H1 (cell line): ENCODE results near the gene MAPK1.

Source experiments
- BCL11A ChIP-seq, 2 experiments: IDR thresholded peaks; one replicate each; pipeline ENCODE4 v1.6.1; 2011; ENCODE audit warnings: low read depth in 2 of 2, low read length in 2 of 2, mild to moderate bottlenecking in 2 of 2
- EGR1 ChIP-seq: IDR thresholded peaks from 2 replicates; pipeline ENCODE4 v1.6.1; 2011; ENCODE audit warnings: low read depth, low read length, borderline replicate concordance
- EP300 ChIP-seq, 2 experiments: IDR thresholded peaks; 1 replicate in 1 of 2; 2 replicates in 1 of 2; pipeline ENCODE4 v1.6.1; 2011 to 2012; ENCODE audit warnings: low read depth in 2 of 2, low read length in 2 of 2, mild to moderate bottlenecking in 2 of 2, borderline replicate concordance in 1 of 2, inconsistent platforms in 1 of 2, moderate library complexity in 1 of 2
- EZH2 ChIP-seq: fragments of 200-600 bp; sonication (generic); IDR thresholded peaks from 2 replicates; pipeline ENCODE4 v1.7.1; 2012; ENCODE audit warnings: low read depth, mild to moderate bottlenecking, moderate library complexity, low read length, inconsistent platforms; ENCODE audit not compliant: severe bottlenecking
- MAFK ChIP-seq: IDR thresholded peaks from 2 replicates; pipeline ENCODE4 v1.6.1; 2012; ENCODE audit warnings: low read depth, mild to moderate bottlenecking, improper control_type of control experiment, low read length
- POLR2A ChIP-seq, 2 experiments: IDR thresholded peaks; 1 replicate in 1 of 2; 2 replicates in 1 of 2; pipeline ENCODE4 v1.6.1; 2011; ENCODE audit warnings: low read depth in 2 of 2, low read length in 2 of 2, mild to moderate bottlenecking in 2 of 2; ENCODE audit errors: control extremely low read depth in 1 of 2
- SIN3A ChIP-seq, 2 experiments: IDR thresholded peaks in 1 of 2; conservative IDR thresholded peaks in 1 of 2; 2 replicates each; pipeline ENCODE4 v1.6.1; 2011 to 2012; ENCODE audit warnings: low read length in 2 of 2, improper control_type of control experiment in 1 of 2, low read depth in 1 of 2, mild to moderate bottlenecking in 1 of 2
- SUZ12 ChIP-seq: fragments of 200-600 bp; sonication (generic); IDR thresholded peaks from 2 replicates; pipeline ENCODE4 v1.6.1; 2012; ENCODE audit warnings: mild to moderate bottlenecking, inconsistent platforms, low read length, moderate library complexity, mixed read lengths
- TAF1 ChIP-seq: IDR thresholded peaks from 2 replicates; pipeline ENCODE4 v1.6.1; 2011; ENCODE audit warnings: mild to moderate bottlenecking, low read depth, low read length
- TEAD4 ChIP-seq: IDR thresholded peaks from 2 replicates; pipeline ENCODE4 v1.6.1; 2012; ENCODE audit warnings: low read depth, low read length, inconsistent platforms, mixed read lengths
- USF2 ChIP-seq: IDR thresholded peaks from 2 replicates; pipeline ENCODE4 v1.6.1; 2011; ENCODE audit warnings: low read length, improper control_type of control experiment
- YY1 ChIP-seq: IDR thresholded peaks from 2 replicates; pipeline ENCODE4 v1.6.1; 2011; ENCODE audit warnings: low read depth, mild to moderate bottlenecking, low read length
- TF ChIP-seq, protein P1 (sequence below), 3 experiments: IDR thresholded peaks; 1 replicate in 2 of 3; 2 replicates in 1 of 3; pipeline versions ENCODE4 v1.5.1 to v1.6.1; 2011; ENCODE audit warnings: low read length in 3 of 3, mild to moderate bottlenecking in 3 of 3, inconsistent platforms in 2 of 3, low read depth in 1 of 3, moderate library complexity in 1 of 3; ENCODE audit not compliant: insufficient read depth in 1 of 3; ENCODE audit errors: control extremely low read depth in 1 of 3
- TF ChIP-seq, protein P2 (sequence below): fragments of 300-600 bp; sonication (generic); IDR thresholded peaks from 2 replicates; pipeline ENCODE4 v1.7.1; 2012; ENCODE audit warnings: low read length, moderate library complexity, mild to moderate bottlenecking, inconsistent platforms; ENCODE audit not compliant: insufficient replicate concordance

GRCh38 chr22:21894799-21895198 lies 27.4 kb upstream of the MAPK1 start:
- TF ChIP-seq BCL11A (IDR thresholded peaks at IDR 0.05; ENCODE audit: low read depth in 2 of 2, low read length in 2 of 2), result no peak
- TF ChIP-seq, protein P1, sequence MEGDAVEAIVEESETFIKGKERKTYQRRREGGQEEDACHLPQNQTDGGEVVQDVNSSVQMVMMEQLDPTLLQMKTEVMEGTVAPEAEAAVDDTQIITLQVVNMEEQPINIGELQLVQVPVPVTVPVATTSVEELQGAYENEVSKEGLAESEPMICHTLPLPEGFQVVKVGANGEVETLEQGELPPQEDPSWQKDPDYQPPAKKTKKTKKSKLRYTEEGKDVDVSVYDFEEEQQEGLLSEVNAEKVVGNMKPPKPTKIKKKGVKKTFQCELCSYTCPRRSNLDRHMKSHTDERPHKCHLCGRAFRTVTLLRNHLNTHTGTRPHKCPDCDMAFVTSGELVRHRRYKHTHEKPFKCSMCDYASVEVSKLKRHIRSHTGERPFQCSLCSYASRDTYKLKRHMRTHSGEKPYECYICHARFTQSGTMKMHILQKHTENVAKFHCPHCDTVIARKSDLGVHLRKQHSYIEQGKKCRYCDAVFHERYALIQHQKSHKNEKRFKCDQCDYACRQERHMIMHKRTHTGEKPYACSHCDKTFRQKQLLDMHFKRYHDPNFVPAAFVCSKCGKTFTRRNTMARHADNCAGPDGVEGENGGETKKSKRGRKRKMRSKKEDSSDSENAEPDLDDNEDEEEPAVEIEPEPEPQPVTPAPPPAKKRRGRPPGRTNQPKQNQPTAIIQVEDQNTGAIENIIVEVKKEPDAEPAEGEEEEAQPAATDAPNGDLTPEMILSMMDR (IDR thresholded peaks at IDR 0.05; ENCODE audit: control extremely low read depth in 1 of 3, insufficient read depth in 1 of 3, low read depth in 1 of 3, low read length in 3 of 3), result no peak
- TF ChIP-seq POLR2A (IDR thresholded peaks at IDR 0.05; ENCODE audit: control extremely low read depth in 1 of 2, low read depth in 2 of 2, low read length in 2 of 2), result no peak
- no peak for TF ChIP-seq MAFK
- no peak for TF ChIP-seq EGR1
- no peak for TF ChIP-seq EP300 (IDR thresholded peaks at IDR 0.05; ENCODE audit: borderline replicate concordance in 1 of 2, low read depth in 2 of 2, low read length in 2 of 2)
- no peak for TF ChIP-seq SUZ12
- TF ChIP-seq SIN3A (conservative IDR thresholded peaks at IDR 0.05 in 1 of 2, IDR thresholded peaks at IDR 0.05 in 1 of 2; ENCODE audit: low read depth in 1 of 2, low read length in 2 of 2), result no peak
- TF ChIP-seq USF2, result no peak
- TF ChIP-seq, protein P2, sequence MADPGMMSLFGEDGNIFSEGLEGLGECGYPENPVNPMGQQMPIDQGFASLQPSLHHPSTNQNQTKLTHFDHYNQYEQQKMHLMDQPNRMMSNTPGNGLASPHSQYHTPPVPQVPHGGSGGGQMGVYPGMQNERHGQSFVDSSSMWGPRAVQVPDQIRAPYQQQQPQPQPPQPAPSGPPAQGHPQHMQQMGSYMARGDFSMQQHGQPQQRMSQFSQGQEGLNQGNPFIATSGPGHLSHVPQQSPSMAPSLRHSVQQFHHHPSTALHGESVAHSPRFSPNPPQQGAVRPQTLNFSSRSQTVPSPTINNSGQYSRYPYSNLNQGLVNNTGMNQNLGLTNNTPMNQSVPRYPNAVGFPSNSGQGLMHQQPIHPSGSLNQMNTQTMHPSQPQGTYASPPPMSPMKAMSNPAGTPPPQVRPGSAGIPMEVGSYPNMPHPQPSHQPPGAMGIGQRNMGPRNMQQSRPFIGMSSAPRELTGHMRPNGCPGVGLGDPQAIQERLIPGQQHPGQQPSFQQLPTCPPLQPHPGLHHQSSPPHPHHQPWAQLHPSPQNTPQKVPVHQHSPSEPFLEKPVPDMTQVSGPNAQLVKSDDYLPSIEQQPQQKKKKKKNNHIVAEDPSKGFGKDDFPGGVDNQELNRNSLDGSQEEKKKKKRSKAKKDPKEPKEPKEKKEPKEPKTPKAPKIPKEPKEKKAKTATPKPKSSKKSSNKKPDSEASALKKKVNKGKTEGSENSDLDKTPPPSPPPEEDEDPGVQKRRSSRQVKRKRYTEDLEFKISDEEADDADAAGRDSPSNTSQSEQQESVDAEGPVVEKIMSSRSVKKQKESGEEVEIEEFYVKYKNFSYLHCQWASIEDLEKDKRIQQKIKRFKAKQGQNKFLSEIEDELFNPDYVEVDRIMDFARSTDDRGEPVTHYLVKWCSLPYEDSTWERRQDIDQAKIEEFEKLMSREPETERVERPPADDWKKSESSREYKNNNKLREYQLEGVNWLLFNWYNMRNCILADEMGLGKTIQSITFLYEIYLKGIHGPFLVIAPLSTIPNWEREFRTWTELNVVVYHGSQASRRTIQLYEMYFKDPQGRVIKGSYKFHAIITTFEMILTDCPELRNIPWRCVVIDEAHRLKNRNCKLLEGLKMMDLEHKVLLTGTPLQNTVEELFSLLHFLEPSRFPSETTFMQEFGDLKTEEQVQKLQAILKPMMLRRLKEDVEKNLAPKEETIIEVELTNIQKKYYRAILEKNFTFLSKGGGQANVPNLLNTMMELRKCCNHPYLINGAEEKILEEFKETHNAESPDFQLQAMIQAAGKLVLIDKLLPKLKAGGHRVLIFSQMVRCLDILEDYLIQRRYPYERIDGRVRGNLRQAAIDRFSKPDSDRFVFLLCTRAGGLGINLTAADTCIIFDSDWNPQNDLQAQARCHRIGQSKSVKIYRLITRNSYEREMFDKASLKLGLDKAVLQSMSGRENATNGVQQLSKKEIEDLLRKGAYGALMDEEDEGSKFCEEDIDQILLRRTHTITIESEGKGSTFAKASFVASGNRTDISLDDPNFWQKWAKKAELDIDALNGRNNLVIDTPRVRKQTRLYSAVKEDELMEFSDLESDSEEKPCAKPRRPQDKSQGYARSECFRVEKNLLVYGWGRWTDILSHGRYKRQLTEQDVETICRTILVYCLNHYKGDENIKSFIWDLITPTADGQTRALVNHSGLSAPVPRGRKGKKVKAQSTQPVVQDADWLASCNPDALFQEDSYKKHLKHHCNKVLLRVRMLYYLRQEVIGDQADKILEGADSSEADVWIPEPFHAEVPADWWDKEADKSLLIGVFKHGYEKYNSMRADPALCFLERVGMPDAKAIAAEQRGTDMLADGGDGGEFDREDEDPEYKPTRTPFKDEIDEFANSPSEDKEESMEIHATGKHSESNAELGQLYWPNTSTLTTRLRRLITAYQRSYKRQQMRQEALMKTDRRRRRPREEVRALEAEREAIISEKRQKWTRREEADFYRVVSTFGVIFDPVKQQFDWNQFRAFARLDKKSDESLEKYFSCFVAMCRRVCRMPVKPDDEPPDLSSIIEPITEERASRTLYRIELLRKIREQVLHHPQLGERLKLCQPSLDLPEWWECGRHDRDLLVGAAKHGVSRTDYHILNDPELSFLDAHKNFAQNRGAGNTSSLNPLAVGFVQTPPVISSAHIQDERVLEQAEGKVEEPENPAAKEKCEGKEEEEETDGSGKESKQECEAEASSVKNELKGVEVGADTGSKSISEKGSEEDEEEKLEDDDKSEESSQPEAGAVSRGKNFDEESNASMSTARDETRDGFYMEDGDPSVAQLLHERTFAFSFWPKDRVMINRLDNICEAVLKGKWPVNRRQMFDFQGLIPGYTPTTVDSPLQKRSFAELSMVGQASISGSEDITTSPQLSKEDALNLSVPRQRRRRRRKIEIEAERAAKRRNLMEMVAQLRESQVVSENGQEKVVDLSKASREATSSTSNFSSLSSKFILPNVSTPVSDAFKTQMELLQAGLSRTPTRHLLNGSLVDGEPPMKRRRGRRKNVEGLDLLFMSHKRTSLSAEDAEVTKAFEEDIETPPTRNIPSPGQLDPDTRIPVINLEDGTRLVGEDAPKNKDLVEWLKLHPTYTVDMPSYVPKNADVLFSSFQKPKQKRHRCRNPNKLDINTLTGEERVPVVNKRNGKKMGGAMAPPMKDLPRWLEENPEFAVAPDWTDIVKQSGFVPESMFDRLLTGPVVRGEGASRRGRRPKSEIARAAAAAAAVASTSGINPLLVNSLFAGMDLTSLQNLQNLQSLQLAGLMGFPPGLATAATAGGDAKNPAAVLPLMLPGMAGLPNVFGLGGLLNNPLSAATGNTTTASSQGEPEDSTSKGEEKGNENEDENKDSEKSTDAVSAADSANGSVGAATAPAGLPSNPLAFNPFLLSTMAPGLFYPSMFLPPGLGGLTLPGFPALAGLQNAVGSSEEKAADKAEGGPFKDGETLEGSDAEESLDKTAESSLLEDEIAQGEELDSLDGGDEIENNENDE, result no peak
- no peak for TF ChIP-seq EZH2
- no peak for TF ChIP-seq TEAD4
- no peak for TF ChIP-seq YY1
- TF ChIP-seq TAF1, result no peak
